Activated T-cell treated with anti-CD3 and anti-CD28 coated beads, Interleukin-2, amount 50 U/mL, for 24 hours (primary cell): ENCODE data around the gene GOPC.

Source experiments
- DNase-seq: peaks from one replicate; pipeline ENCODE4 v3.0.0-alpha.2; 2020
- H3K27ac Mint-ChIP-seq: 2 replicates; pipeline ENCODE4 v1.8.0; 2020; ENCODE audit warnings: mild to moderate bottlenecking, mixed read lengths
- H3K27me3 Mint-ChIP-seq: 2 replicates; pipeline ENCODE4 v1.8.0; 2020; ENCODE audit warnings: mixed read lengths
- H3K36me3 Mint-ChIP-seq: 2 replicates; pipeline ENCODE4 v1.8.0; 2020; ENCODE audit warnings: low read depth, mixed read lengths
- H3K4me1 Mint-ChIP-seq: 2 replicates; pipeline ENCODE4 v1.8.0; 2020; ENCODE audit warnings: low read depth, mixed read lengths
- H3K4me3 Mint-ChIP-seq: 2 replicates; pipeline ENCODE4 v1.8.0; 2020; ENCODE audit warnings: mild to moderate bottlenecking, moderate library complexity, mixed read lengths
- H3K9me3 Mint-ChIP-seq: 2 replicates; pipeline ENCODE4 v1.8.0; 2020; ENCODE audit warnings: mixed read lengths

The GOPC gene

DNA sequence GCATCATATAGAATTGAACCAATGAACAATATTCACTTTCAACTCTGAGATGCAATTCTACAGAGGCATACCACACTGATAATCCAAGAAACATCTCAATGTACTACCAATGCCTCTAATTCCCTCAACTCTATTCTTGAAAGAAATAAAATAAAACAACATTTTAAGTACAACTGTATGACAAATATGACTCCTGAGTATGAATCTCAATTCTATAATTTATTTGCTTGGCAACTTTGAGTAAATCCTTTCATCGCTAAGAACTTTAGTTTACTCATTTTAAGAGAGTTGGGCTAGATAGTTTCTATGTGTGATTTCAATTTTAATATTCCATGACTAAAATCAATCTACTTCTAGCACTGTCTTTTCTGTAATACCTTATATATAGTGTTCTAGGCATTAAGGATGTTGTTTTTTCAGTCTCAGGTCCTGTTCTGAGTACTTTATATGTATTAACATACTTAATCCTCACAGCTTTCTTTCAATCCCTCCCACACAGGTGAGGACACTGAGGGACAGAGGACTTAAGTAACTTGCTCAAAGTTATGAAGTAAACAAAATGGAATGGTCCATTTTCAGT, 33.4 kb downstream of the GOPC start:
- Mint-ChIP-seq H3K27ac (peak overlapping the region; percentile 81), H3K27me3 (no peaks in the 10 kb centered on the region), H3K36me3 (peaks cover 84% of the 10 kb centered on the region), H3K4me3 (no peak overlapping the region), H3K9me3 (no peaks in the 10 kb centered on the region), H3K4me1 (peaks cover 18% of the 10 kb centered on the region)
- no peak for DNase-seq

GRCh38 chr6:117568247-117568646, 34.1 kb downstream of the GOPC start:
- H3K4me1 Mint-ChIP-seq, result peaks cover 18% of the 10 kb centered on the region
- H3K27ac Mint-ChIP-seq, result peak overlapping the region; percentile 81
- peaks cover 80% of the 10 kb centered on the region for H3K36me3 Mint-ChIP-seq
- no peaks in the 10 kb centered on the region for H3K27me3 Mint-ChIP-seq
- no peaks in the 10 kb centered on the region for H3K9me3 Mint-ChIP-seq
- H3K4me3 Mint-ChIP-seq, result no peak overlapping the region
- DNase-seq, result no peak

DNA sequence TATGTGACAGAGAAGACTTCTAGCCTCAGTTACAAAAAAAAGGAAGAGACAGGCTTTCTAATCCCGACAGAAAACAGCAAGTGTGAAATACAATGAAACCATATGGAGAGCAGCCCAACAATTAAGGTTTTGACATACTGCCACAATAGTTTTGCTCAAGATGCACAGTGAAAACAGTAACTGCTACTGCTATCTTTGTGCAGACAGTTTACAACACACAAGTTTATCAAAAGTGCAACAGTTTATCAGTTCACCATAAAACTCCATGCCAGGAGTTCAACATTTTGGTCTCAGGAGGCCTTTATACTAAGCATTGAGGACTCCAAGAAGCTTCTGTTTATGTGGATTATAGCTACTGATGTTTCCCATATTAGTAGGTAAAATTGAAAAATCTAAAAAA, 37.6 kb downstream of the GOPC start:
- Mint-ChIP-seq H3K9me3 (no peaks in the 10 kb centered on the region), H3K36me3 (peaks cover 78% of the 10 kb centered on the region), H3K4me1 (peaks cover 16% of the 10 kb centered on the region), H3K27ac (no peak overlapping the region), H3K27me3 (no peaks in the 10 kb centered on the region), H3K4me3 (no peak overlapping the region)
- DNase-seq, result no peak

GRCh38 chr6:117561128-117561527, 41.2 kb downstream of the GOPC start:
- Mint-ChIP-seq H3K27me3 (no peaks in the 10 kb centered on the region), H3K4me3 (no peak overlapping the region), H3K9me3 (no peaks in the 10 kb centered on the region), H3K36me3 (peaks cover 47% of the 10 kb centered on the region), H3K27ac (no peak overlapping the region), H3K4me1 (no peaks in the 10 kb centered on the region)
- DNase-seq, result no peak

DNA sequence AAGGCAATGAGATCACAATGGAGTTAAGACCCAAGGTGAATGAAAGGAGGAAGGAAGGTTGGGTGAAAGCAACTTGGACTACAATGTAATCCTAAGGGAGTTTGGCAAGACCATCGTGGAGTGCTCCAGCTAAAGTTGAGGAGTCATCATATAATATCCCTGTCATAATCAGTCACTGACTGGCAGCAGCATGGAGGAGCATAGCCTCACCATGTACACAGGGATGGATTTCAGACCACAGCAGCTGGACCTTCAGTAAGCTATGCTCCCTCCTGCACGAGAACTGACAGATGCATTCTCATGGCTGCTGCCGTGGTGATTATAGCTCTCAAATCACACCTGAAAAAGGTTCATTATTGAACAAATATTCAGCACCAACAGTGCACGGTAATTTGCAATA, 43.0 kb downstream of the GOPC start:
- DNase-seq, result no peak
- no peaks in the 10 kb centered on the region for H3K27me3 Mint-ChIP-seq
- H3K4me3 Mint-ChIP-seq, result no peak overlapping the region
- no peaks in the 10 kb centered on the region for H3K9me3 Mint-ChIP-seq
- peaks cover 30% of the 10 kb centered on the region for H3K36me3 Mint-ChIP-seq
- H3K4me1 Mint-ChIP-seq, result no peaks in the 10 kb centered on the region
- H3K27ac Mint-ChIP-seq, result peak overlapping the region; percentile 12

GRCh38 chr6:117558818-117559217, 43.5 kb downstream of the GOPC start:
- H3K27me3 Mint-ChIP-seq, result no peaks in the 10 kb centered on the region
- no peaks in the 10 kb centered on the region for H3K4me1 Mint-ChIP-seq
- no peak for DNase-seq
- H3K9me3 Mint-ChIP-seq, result no peaks in the 10 kb centered on the region
- H3K36me3 Mint-ChIP-seq, result peaks cover 30% of the 10 kb centered on the region
- H3K4me3 Mint-ChIP-seq, result no peak overlapping the region
- no peak overlapping the region for H3K27ac Mint-ChIP-seq

GRCh38 chr6:117557951-117558350, 44.4 kb downstream of the GOPC start:
- H3K36me3 Mint-ChIP-seq, result peaks cover 26% of the 10 kb centered on the region
- H3K27ac Mint-ChIP-seq, result no peak overlapping the region
- no peak overlapping the region for H3K4me3 Mint-ChIP-seq
- no peaks in the 10 kb centered on the region for H3K4me1 Mint-ChIP-seq
- H3K27me3 Mint-ChIP-seq, result no peaks in the 10 kb centered on the region
- DNase-seq, result no peak
- H3K9me3 Mint-ChIP-seq, result no peaks in the 10 kb centered on the region

DNA sequence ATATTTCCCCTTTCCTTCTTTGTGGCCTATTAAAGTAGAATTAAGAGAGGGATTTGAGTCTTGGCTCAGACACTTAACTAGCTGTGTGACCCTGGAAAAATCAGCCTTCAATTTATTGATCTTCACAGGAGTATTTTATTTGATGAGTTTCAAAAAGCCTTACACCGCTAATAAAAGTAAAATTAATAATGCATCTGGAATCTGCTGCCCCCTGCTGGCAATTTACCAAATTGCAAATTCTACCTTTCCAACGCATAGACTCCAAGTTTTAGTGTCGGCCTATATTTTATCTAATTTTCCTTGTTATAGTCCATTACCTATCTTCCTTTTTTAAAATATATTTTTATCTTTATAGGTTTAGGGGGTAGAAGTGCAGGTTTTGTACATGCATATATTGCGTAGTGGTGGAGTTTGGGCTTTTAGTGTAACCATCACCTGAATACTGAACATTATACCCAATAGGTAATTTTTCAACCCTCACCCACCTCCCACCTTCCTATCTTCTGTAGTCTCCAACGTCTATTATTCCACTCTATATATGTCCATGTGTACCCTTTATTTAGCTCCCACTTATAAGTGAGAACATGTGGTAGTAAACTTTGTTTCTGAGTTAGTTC, 46.3 kb downstream of the GOPC start:
- no peak overlapping the region for H3K27ac Mint-ChIP-seq
- no peaks in the 10 kb centered on the region for H3K9me3 Mint-ChIP-seq
- peak; percentile 47 for DNase-seq
- no peak overlapping the region for H3K4me3 Mint-ChIP-seq
- no peaks in the 10 kb centered on the region for H3K27me3 Mint-ChIP-seq
- H3K36me3 Mint-ChIP-seq, result peaks cover 9% of the 10 kb centered on the region
- H3K4me1 Mint-ChIP-seq, result peaks cover 2% of the 10 kb centered on the region

DNA sequence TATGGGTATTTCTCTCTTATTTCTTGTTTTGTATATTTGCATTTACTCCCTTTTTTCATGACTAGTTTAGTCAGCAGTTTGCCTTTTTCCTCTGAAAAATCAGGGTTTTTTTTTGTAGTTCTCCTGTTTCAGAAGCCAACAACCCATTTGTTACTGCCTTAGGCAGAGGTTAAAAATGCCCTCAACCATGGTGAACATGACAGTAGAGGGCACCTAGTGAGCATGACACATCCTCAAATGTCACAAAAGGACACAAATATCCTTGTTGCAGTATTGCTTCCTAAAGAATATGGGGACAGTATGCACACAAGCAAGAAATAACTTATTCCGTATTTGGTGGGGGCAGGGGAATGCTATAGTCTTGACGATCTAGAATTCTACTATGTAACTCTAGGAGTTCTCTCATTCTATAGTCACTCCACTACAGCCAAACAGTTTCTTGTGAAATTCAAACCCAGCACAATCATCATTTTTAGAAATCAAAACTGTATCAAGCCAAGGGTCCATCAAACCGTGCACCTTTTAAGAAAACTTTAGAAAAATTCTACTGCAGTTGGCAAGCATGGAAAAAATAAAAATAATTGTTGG, 47.0 kb downstream of the GOPC start:
- no peak for DNase-seq
- peaks cover 8% of the 10 kb centered on the region for H3K4me1 Mint-ChIP-seq
- H3K27me3 Mint-ChIP-seq, result no peaks in the 10 kb centered on the region
- peaks cover 3% of the 10 kb centered on the region for H3K36me3 Mint-ChIP-seq
- H3K4me3 Mint-ChIP-seq, result no peak overlapping the region
- H3K27ac Mint-ChIP-seq, result no peak overlapping the region
- no peaks in the 10 kb centered on the region for H3K9me3 Mint-ChIP-seq

DNA sequence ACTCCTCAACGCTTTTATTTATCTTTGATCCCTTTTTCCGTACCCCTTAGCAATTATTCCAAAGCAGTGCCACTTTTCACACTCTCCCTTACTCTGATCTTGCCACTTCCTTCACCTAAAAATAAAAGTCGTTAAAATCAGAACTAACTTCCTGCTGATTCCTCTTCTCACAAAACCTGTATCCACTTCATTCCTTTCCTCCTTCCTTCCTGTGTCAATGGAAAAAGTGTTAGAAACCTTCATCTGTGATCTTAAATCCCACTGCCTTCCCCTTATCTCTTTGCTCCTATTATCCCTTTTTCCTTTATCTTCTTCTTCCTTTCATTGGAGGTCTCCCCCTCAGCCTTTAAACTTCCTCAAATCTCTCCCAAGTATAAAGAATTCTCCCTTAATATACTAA, 49.2 kb downstream of the GOPC start:
- Mint-ChIP-seq H3K9me3 (no peaks in the 10 kb centered on the region), H3K36me3 (no peaks in the 10 kb centered on the region), H3K27me3 (no peaks in the 10 kb centered on the region), H3K27ac (no peak overlapping the region), H3K4me1 (peaks cover 29% of the 10 kb centered on the region), H3K4me3 (no peak overlapping the region)
- no peak for DNase-seq

DNA sequence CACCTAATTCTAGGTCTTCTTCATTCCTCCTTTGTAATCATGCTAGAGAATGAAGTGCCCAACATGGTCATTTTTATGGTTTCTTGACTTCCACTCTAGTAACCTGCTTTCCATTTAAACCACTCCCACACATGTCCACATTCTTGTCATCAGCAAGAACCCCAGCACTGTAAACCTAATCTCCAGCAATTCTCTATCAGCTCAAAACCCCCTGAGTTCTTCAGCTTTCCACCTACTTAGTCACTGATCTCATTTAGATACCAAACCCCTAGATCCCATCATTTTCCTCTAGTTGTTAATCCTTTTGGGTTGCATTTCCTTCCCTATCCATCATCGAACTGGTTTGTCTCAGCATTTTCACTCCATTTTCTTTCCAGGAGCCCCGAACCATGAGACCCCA, 49.7 kb downstream of the GOPC start:
- no peak overlapping the region for H3K27ac Mint-ChIP-seq
- H3K36me3 Mint-ChIP-seq, result no peaks in the 10 kb centered on the region
- no peaks in the 10 kb centered on the region for H3K9me3 Mint-ChIP-seq
- H3K4me3 Mint-ChIP-seq, result no peak overlapping the region
- DNase-seq, result no peak
- H3K4me1 Mint-ChIP-seq, result peaks cover 32% of the 10 kb centered on the region
- H3K27me3 Mint-ChIP-seq, result no peaks in the 10 kb centered on the region

DNA sequence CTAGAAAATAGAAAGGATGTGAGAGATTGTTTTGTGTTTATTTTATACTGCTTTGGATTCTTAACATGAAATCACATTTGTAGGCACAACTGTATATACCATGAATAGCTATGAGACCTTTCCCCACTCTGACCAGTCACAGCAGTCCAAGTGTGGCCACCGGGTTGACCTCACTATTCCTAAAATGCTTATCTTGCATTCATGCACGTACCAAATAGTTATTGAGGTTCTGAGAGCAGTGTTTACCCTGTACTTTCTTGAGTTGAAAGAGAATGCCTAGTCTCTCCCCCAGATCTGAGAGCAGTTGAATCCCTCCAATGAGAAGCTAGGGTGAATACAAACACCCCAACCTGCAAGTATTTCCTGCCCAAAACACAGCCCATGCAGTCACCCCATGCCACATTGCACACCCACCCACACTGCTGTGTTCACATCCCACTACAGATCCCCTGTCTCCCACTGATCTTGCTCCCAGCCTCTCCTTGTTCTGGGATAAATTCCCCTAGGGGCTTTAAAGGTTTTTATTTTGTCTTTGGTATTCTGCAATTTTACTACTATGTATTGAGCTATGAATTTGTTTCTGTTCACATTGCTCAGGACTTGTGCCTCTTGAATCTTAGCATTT, 51.6 kb downstream of the GOPC start:
- Mint-ChIP-seq H3K4me3 (no peak overlapping the region), H3K9me3 (no peaks in the 10 kb centered on the region), H3K4me1 (peaks cover 38% of the 10 kb centered on the region), H3K36me3 (no peaks in the 10 kb centered on the region), H3K27me3 (peaks cover 7% of the 10 kb centered on the region), H3K27ac (no peak overlapping the region)
- no peak for DNase-seq

DNA sequence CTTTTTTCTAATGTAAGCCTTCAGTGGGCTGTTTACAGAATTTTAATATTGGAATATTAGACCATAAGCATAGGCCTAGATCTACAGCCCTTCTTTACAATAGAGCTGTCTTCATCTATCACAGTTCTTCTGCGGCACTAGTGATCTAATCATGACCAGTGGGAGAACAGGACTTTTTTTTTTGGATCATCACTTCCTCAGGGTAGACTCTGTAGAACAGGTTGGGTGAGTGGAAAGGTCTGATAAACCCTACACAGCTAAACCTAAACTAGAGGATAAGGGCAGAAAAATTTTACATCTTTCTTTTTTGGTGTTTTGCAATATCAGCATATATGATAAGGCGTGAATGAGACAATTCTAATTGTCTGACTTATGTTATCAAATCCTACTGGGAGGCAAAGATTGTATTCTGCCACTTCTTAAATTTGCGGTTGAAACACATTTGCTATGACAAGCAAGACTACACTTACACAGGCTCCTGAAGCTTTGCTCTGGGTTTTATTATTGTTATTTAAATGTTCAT, 52.2 kb downstream of the GOPC start:
- no peaks in the 10 kb centered on the region for H3K36me3 Mint-ChIP-seq
- peaks cover 7% of the 10 kb centered on the region for H3K27me3 Mint-ChIP-seq
- H3K9me3 Mint-ChIP-seq, result no peaks in the 10 kb centered on the region
- H3K4me3 Mint-ChIP-seq, result peak overlapping the region; percentile 73
- peaks cover 38% of the 10 kb centered on the region for H3K4me1 Mint-ChIP-seq
- peak overlapping the region; percentile 89 for H3K27ac Mint-ChIP-seq
- no peak for DNase-seq

GRCh38 chr6:117549611-117550010, 52.7 kb downstream of the GOPC start:
- Mint-ChIP-seq H3K36me3 (no peaks in the 10 kb centered on the region), H3K9me3 (no peaks in the 10 kb centered on the region), H3K27ac (peak overlapping the region; percentile 89), H3K27me3 (peaks cover 7% of the 10 kb centered on the region), H3K4me3 (peak overlapping the region; percentile 73), H3K4me1 (peaks cover 38% of the 10 kb centered on the region)
- no peak for DNase-seq

DNA sequence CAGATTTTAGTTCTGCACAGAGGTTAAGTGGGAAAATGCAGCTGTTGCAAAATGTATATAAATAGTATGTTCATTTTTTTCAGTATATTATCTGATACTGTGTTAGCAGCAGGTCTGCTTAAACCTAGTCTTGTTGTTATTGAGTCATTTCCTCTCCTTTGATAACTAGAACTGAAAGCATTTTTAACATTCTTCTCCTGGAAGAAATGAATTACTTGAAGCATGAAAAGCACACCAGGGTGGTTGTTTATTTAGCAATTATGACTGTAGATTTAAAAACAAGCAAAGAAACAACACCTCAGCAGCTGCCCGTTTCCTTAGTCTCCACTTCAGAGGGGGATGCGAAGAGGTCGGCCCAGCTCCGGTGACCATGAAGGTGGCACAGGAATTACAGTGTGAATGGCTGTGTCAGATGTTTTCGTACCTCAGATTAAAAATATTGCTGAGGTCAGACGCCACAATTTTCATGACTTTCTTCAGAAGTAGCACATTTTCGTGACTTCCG, 53.5 kb downstream of the GOPC start:
- peaks cover 38% of the 10 kb centered on the region for H3K4me1 Mint-ChIP-seq
- H3K9me3 Mint-ChIP-seq, result no peaks in the 10 kb centered on the region
- DNase-seq, result peak; percentile 53
- no peaks in the 10 kb centered on the region for H3K36me3 Mint-ChIP-seq
- H3K4me3 Mint-ChIP-seq, result peak overlapping the region; percentile 73
- H3K27ac Mint-ChIP-seq, result peak overlapping the region; percentile 89
- H3K27me3 Mint-ChIP-seq, result peaks cover 7% of the 10 kb centered on the region
